HEK293 (cell line): ENCODE results near the gene ZC3H18.

Experiments used
- WT1 ChIP-seq: fragments of 450-650 bp; formaldehyde crosslinking; IDR thresholded peaks from 2 replicates; pipeline ENCODE4 v1.5.1; 2016; ENCODE audit warnings: missing biosample characterization, missing genetic modification characterization
- ZFHX2 ChIP-seq: fragments of 450-650 bp; formaldehyde crosslinking; conservative IDR thresholded peaks from 2 replicates; pipeline ENCODE4 v1.5.1; 2016; ENCODE audit warnings: missing biosample characterization, missing genetic modification characterization
- ZNF274 ChIP-seq, 2 experiments: fragments of 200-500 bp in 1 of 2; fragments of 450-650 bp in 1 of 2; sonication (Bioruptor generic) in 1 of 2; formaldehyde crosslinking in 1 of 2; IDR thresholded peaks; 2 replicates each; pipeline versions ENCODE4 v1.5.1 to v1.6.1; 2014 to 2016; ENCODE audit warnings: borderline replicate concordance in 1 of 2, inconsistent platforms in 1 of 2, low read length in 1 of 2, missing biosample characterization in 1 of 2, missing genetic modification characterization in 1 of 2
- ZNF654 ChIP-seq: fragments of 450-650 bp; formaldehyde crosslinking; IDR thresholded peaks from 2 replicates; pipeline ENCODE4 v1.5.1; 2016; ENCODE audit warnings: low read depth, missing biosample characterization, missing genetic modification characterization
- ZNF670 ChIP-seq: fragments of 450-650 bp; formaldehyde crosslinking; IDR thresholded peaks from 2 replicates; pipeline ENCODE4 v1.5.1; 2016; ENCODE audit warnings: missing biosample characterization, missing genetic modification characterization, low read depth
- TF ChIP-seq, protein P1 (sequence below): fragments of 450-650 bp; formaldehyde crosslinking; IDR thresholded peaks from 2 replicates; pipeline ENCODE4 v1.5.1; 2016; ENCODE audit warnings: missing biosample characterization, missing genetic modification characterization
- TF ChIP-seq, protein P2 (sequence below): fragments of 450-650 bp; formaldehyde crosslinking; IDR thresholded peaks from 2 replicates; pipeline ENCODE4 v1.5.1; 2016; ENCODE audit warnings: missing biosample characterization, missing genetic modification characterization, borderline replicate concordance
- TF ChIP-seq, protein P3 (sequence below): fragments of 450-650 bp; formaldehyde crosslinking; IDR thresholded peaks from 2 replicates; pipeline ENCODE4 v1.5.1; 2016; ENCODE audit warnings: missing biosample characterization, missing genetic modification characterization

DNA sequence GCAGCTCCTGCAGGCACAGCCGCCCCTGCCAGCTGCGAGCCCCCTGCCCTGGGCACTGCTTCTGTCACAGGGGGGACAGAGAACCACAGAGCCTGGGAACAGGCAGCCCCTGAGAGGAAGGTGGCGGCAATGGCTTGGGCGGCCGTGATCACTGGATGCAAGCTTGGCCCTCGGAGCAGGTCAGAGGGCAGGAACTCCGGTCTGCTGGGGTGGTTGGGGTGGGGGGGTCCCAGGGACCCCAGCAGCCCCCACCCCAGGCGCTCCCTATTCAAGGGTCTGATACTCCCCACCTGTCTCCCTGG lies 82.5 kb downstream of the ZC3H18 start:
- TF ChIP-seq, protein P1, sequence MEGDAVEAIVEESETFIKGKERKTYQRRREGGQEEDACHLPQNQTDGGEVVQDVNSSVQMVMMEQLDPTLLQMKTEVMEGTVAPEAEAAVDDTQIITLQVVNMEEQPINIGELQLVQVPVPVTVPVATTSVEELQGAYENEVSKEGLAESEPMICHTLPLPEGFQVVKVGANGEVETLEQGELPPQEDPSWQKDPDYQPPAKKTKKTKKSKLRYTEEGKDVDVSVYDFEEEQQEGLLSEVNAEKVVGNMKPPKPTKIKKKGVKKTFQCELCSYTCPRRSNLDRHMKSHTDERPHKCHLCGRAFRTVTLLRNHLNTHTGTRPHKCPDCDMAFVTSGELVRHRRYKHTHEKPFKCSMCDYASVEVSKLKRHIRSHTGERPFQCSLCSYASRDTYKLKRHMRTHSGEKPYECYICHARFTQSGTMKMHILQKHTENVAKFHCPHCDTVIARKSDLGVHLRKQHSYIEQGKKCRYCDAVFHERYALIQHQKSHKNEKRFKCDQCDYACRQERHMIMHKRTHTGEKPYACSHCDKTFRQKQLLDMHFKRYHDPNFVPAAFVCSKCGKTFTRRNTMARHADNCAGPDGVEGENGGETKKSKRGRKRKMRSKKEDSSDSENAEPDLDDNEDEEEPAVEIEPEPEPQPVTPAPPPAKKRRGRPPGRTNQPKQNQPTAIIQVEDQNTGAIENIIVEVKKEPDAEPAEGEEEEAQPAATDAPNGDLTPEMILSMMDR (tag by site-specific recombination), result no peak
- TF ChIP-seq, protein P2, sequence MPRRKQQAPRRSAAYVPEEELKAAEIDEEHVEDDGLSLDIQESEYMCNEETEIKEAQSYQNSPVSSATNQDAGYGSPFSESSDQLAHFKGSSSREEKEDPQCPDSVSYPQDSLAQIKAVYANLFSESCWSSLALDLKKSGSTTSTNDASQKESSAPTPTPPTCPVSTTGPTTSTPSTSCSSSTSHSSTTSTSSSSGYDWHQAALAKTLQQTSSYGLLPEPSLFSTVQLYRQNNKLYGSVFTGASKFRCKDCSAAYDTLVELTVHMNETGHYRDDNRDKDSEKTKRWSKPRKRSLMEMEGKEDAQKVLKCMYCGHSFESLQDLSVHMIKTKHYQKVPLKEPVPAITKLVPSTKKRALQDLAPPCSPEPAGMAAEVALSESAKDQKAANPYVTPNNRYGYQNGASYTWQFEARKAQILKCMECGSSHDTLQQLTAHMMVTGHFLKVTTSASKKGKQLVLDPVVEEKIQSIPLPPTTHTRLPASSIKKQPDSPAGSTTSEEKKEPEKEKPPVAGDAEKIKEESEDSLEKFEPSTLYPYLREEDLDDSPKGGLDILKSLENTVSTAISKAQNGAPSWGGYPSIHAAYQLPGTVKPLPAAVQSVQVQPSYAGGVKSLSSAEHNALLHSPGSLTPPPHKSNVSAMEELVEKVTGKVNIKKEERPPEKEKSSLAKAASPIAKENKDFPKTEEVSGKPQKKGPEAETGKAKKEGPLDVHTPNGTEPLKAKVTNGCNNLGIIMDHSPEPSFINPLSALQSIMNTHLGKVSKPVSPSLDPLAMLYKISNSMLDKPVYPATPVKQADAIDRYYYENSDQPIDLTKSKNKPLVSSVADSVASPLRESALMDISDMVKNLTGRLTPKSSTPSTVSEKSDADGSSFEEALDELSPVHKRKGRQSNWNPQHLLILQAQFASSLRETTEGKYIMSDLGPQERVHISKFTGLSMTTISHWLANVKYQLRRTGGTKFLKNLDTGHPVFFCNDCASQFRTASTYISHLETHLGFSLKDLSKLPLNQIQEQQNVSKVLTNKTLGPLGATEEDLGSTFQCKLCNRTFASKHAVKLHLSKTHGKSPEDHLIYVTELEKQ, result no peak
- TF ChIP-seq ZNF274 (IDR thresholded peaks at IDR 0.05; ENCODE audit: low read length) (no peak), ZNF274 (tag by site-specific recombination; IDR thresholded peaks at IDR 0.05; ENCODE audit: borderline replicate concordance) (no peak), WT1 (tag by site-specific recombination) (no peak), ZNF654 (tag by site-specific recombination) (no peak), ZFHX2 (tag by site-specific recombination) (no peak), ZNF670 (no peak)
- TF ChIP-seq, protein P3, sequence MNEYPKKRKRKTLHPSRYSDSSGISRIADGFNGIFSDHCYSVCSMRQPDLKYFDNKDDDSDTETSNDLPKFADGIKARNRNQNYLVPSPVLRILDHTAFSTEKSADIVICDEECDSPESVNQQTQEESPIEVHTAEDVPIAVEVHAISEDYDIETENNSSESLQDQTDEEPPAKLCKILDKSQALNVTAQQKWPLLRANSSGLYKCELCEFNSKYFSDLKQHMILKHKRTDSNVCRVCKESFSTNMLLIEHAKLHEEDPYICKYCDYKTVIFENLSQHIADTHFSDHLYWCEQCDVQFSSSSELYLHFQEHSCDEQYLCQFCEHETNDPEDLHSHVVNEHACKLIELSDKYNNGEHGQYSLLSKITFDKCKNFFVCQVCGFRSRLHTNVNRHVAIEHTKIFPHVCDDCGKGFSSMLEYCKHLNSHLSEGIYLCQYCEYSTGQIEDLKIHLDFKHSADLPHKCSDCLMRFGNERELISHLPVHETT (tag by site-specific recombination), result no peak
